SK-N-SH (cell line): ENCODE measurements around the gene TCN2. TPM values are rescaled to one million over a fixed set of nuclear protein-coding genes. Genes with fewer than 3 reads are reported as not detected.

ENCODE experiments used
- CTCF ChIA-PET: fragments of 300-600, 350-600 bp; formaldehyde crosslinking; extraction: SDS; loops from one replicate; lab custom pipeline; 2021; lab: Yijun Ruan, JAX
- POLR2A ChIA-PET: fragments of 350-600 bp; sonication (Branson Sonifier 250); formaldehyde crosslinking; extraction: SDS; loops from one replicate; lab custom pipeline; 2020; ENCODE audit warnings: antibody characterized with exemption, inconsistent platforms; lab: Yijun Ruan, JAX
- DNase-seq: peaks from one replicate; pipeline ENCODE4 v3.0.0; 2012
- H2AFZ ChIP-seq: fragments of 200-600 bp; sonication (generic); 2 replicates; pipeline ENCODE4 v1.8.1; 2016; ENCODE audit warnings: antibody characterized with exemption, mild to moderate bottlenecking, low read depth
- H3F3A ChIP-seq: fragments of 200-600 bp; sonication (generic); replicated peaks from 2 replicates; pipeline ENCODE3; 2016; ENCODE audit warnings: antibody characterized with exemption, mild to moderate bottlenecking; ENCODE audit not compliant: insufficient read depth
- H3K27ac ChIP-seq, 2 experiments: fragments of 200-500 bp in 1 of 2; fragments of 200-600 bp in 1 of 2; sonication (Bioruptor generic) in 1 of 2; sonication (generic), shearing (Covaris generic) in 1 of 2; 2 replicates each; pipeline versions ENCODE4 v1.5.1 to v1.6.1; 2014 to 2016; ENCODE audit warnings: low read depth in 2 of 2, inconsistent platforms in 1 of 2, low read length in 1 of 2, mild to moderate bottlenecking in 1 of 2, mixed read lengths in 1 of 2
- H3K27me3 ChIP-seq: fragments of 200-600 bp; sonication (generic), shearing (Covaris generic); 2 replicates; pipeline ENCODE4 v1.6.1; 2016; ENCODE audit warnings: mixed run types; ENCODE audit not compliant: insufficient read depth
- H3K36me3 ChIP-seq, 2 experiments: fragments of 200-500 bp in 1 of 2; fragments of 200-600 bp in 1 of 2; sonication (Bioruptor generic) in 1 of 2; sonication (generic) in 1 of 2; replicated peaks in 1 of 2; 2 replicates each; pipeline versions ENCODE3 to v1.5.1; 2014 to 2016; ENCODE audit warnings: low read length in 1 of 2, mild to moderate bottlenecking in 1 of 2; ENCODE audit not compliant: insufficient read depth in 2 of 2, control insufficient read depth in 1 of 2
- H3K4me1 ChIP-seq, 2 experiments: fragments of 200-500 bp in 1 of 2; fragments of 200-600 bp in 1 of 2; sonication (Bioruptor generic) in 1 of 2; sonication (generic), shearing (Covaris generic) in 1 of 2; 2 replicates each; pipeline versions ENCODE4 v1.5.1 to v1.6.1; 2014 to 2016; ENCODE audit warnings: low read depth in 1 of 2, low read length in 1 of 2, mixed run types in 1 of 2; ENCODE audit not compliant: insufficient read depth in 2 of 2, control insufficient read depth in 1 of 2
- H3K4me2 ChIP-seq: fragments of 200-600 bp; sonication (generic), shearing (Covaris generic); 2 replicates; pipeline ENCODE4 v1.6.1; 2017; ENCODE audit warnings: mixed run types
- H3K4me3 ChIP-seq, 2 experiments: fragments of 200-500 bp in 1 of 2; fragments of 200-600 bp in 1 of 2; sonication (Bioruptor generic) in 1 of 2; sonication (generic), shearing (Covaris generic) in 1 of 2; 2 replicates each; pipeline versions ENCODE4 v1.5.1 to v1.8.1; 2014 to 2016; ENCODE audit warnings: low read depth in 2 of 2, inconsistent platforms in 1 of 2, low read length in 1 of 2, mild to moderate bottlenecking in 1 of 2, mixed read lengths in 1 of 2, moderate library complexity in 1 of 2
- H3K79me2 ChIP-seq: fragments of 200-600 bp; sonication (generic); 2 replicates; pipeline ENCODE4 v1.8.1; 2017; ENCODE audit warnings: mild to moderate bottlenecking; ENCODE audit not compliant: insufficient read depth
- H3K9ac ChIP-seq: fragments of 200-600 bp; sonication (generic); 2 replicates; pipeline ENCODE4 v1.6.1; 2017; ENCODE audit warnings: mixed run types
- H3K9me2 ChIP-seq: fragments of 200-600 bp; sonication (generic); 2 replicates; pipeline ENCODE4 v1.6.1; 2017; ENCODE audit warnings: mixed run types
- H3K9me3 ChIP-seq: fragments of 200-600 bp; sonication (generic); 2 replicates; pipeline ENCODE4 v1.6.1; 2017; ENCODE audit warnings: mixed run types, mild to moderate bottlenecking, moderate library complexity
- H4K20me1 ChIP-seq: fragments of 200-600 bp; sonication (generic); 2 replicates; pipeline ENCODE4 v1.6.1; 2017; ENCODE audit warnings: mild to moderate bottlenecking, mixed run types; ENCODE audit not compliant: insufficient read depth
- EZH2phosphoT487 ChIP-seq: fragments of 200-600 bp; sonication (generic); IDR thresholded peaks from 2 replicates; pipeline ENCODE4 v1.6.1; 2017; ENCODE audit warnings: low read depth, mixed run types, mild to moderate bottlenecking, antibody characterized with exemption, moderate library complexity, borderline replicate concordance
- FOXJ3 ChIP-seq: sonication (generic); formaldehyde crosslinking; IDR thresholded peaks from 2 replicates; pipeline ENCODE4 v1.5.1; 2020; ENCODE audit warnings: mild to moderate bottlenecking, missing genetic modification reagents
- FOXM1 ChIP-seq: IDR thresholded peaks from 2 replicates; pipeline ENCODE4 v1.4.0; 2012; ENCODE audit warnings: low read depth, mild to moderate bottlenecking
- GABPA ChIP-seq: IDR thresholded peaks from 2 replicates; pipeline ENCODE4 v1.4.0; 2012; ENCODE audit warnings: low read depth, mild to moderate bottlenecking
- JUND ChIP-seq: IDR thresholded peaks from 2 replicates; pipeline ENCODE4 v1.4.0; 2012
- NFIC ChIP-seq: IDR thresholded peaks from 2 replicates; pipeline ENCODE4 v1.4.0; 2012; ENCODE audit warnings: borderline replicate concordance
- POLR2AphosphoS5 ChIP-seq: IDR thresholded peaks from 2 replicates; pipeline ENCODE4 v1.6.1; 2012; ENCODE audit warnings: low read depth, low read length
- RCOR1 ChIP-seq: fragments of 150-350 bp; IDR thresholded peaks from 2 replicates; pipeline ENCODE4 v1.6.1; 2017; ENCODE audit warnings: antibody characterized with exemption, low read length
- SMC3 ChIP-seq: IDR thresholded peaks from 2 replicates; pipeline ENCODE4 v1.6.1; 2012; ENCODE audit warnings: low read depth, low read length, improper control_type of control experiment
- TCF12 ChIP-seq: IDR thresholded peaks from 2 replicates; pipeline ENCODE4 v1.4.0; 2012
- WGBS: methylation state at CpG from one replicate; pipeline ENCODE4 v1.1.6; 2017; ENCODE audit warnings: low lambda C conversion rate; 5-methylcytosine and 5-hydroxymethylcytosine counted together
- polyA plus RNA-seq, 3 experiments: library from polyadenylated mRNA; depleted of rRNA; stranded (reverse); fragments of >200 nt; gene quantifications; 2 replicates each; pipeline ENCODE4 v1.2.3, GENCODE V29; 2012
- TF ChIP-seq, protein P1 (sequence below): IDR thresholded peaks from 2 replicates; pipeline ENCODE4; 2012
- TF ChIP-seq, protein P2 (sequence below): IDR thresholded peaks from 2 replicates; pipeline ENCODE4 v1.6.1; 2012; ENCODE audit warnings: mild to moderate bottlenecking, low read depth, low read length, moderate library complexity
- TF ChIP-seq, protein P3 (sequence below): IDR thresholded peaks from 2 replicates; pipeline ENCODE4 v1.4.0; 2012; ENCODE audit warnings: low read depth, borderline replicate concordance
- TF ChIP-seq, protein P4 (sequence below): fragments of 150-350 bp; IDR thresholded peaks from 2 replicates; pipeline ENCODE4 v1.6.1; 2017; ENCODE audit warnings: antibody characterized with exemption, low read length, low read depth, borderline replicate concordance

TCN2 gene
- polyA plus RNA-seq, 1 of the 3 experiments (the other 2 are of a cell fraction), result 4.1 TPM

DNA sequence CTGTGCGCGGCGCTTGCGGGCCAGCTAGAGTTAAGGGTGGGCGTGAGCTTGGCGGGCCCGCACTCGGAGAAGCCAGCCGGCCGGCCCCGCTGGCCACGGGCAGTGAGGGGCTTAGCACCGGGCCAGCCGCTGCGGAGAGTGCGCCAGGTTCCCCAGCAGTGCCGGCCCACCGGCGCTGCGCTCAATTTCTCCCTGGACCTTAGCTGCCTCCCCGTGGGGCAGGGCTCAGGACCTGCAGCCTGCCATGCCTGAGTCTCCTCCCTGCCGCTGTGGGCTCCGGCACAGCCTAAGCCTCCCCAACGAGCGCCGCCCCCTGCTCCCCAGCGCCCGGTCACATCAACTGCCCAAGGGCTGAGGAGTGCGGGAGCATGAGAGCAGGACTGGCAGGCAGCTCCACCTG, 10.1 kb upstream of the TCN2 start:
- H3K4me3 ChIP-seq, result no peak overlapping the region
- no peaks in the 10 kb centered on the region for H3K9me3 ChIP-seq
- POLR2A ChIA-PET, result interaction anchor here (0.8 kb wide), 1 partner anchor 10 kb away, joined by 3 read pairs; the partner anchor contains the start of gene TCN2
- H3K79me2 ChIP-seq, result no peaks in the 10 kb centered on the region
- no peaks in the 10 kb centered on the region for H3K4me1 ChIP-seq
- H3K27ac ChIP-seq, result no peak overlapping the region
- H3K9me2 ChIP-seq, result no peaks in the 10 kb centered on the region
- H3K4me2 ChIP-seq, result no peak overlapping the region
- no peaks in the 10 kb centered on the region for H3K36me3 ChIP-seq
- no peaks in the 10 kb centered on the region for H3F3A ChIP-seq
- DNase-seq, result no peak
- H2AFZ ChIP-seq, result no peak overlapping the region
- H3K27me3 ChIP-seq, result peaks cover 8% of the 10 kb centered on the region; the same call in 1 of the 2 replicates
- CTCF ChIA-PET, result interaction anchor here (0.9 to 1.9 kb wide), 2 partner anchors 10 to 151 kb away, joined by 3 to 6 read pairs; partner anchors contain the start of gene TCN2
- TF ChIP-seq, protein P1, sequence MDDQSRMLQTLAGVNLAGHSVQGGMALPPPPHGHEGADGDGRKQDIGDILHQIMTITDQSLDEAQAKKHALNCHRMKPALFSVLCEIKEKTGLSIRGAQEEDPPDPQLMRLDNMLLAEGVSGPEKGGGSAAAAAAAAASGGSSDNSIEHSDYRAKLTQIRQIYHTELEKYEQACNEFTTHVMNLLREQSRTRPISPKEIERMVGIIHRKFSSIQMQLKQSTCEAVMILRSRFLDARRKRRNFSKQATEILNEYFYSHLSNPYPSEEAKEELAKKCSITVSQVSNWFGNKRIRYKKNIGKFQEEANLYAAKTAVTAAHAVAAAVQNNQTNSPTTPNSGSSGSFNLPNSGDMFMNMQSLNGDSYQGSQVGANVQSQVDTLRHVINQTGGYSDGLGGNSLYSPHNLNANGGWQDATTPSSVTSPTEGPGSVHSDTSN, result no peak
- TF ChIP-seq NFIC, result no peak
- TF ChIP-seq, all 33 proteins: peak for 0
- no peaks in the 10 kb centered on the region for H4K20me1 ChIP-seq
- H3K9ac ChIP-seq, result no peak overlapping the region
- WGBS, result no CpG with 5 or more reads among the region's 29 CpGs

DNA sequence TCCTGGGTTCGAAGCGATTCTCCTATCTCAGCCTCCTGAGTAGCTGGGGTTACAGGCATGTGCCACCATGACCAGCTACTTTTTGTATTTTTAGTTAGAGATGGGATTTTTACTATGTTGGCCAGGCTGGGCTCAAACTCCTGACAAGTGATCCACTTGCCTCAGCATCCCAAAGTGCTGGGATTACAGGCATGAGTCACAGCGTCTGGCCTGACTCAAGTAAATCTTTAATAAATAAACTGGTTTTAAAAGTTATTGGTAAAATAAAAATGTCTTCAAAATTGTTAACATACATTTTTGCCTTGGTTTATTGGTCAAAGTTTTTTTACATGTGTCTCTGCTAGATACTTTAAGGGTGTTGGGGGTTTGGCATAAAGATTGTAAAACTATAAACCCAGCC, 8.0 kb upstream of the TCN2 start:
- H3K4me1 ChIP-seq, result no peaks in the 10 kb centered on the region
- ChIA-PET CTCF (no interaction called here), POLR2A (no interaction called here)
- WGBS, result 82% methylated on average over 3 of the region's 3 CpGs
- H3K9me2 ChIP-seq, result no peaks in the 10 kb centered on the region
- H3K27ac ChIP-seq, result no peak overlapping the region
- no peak for DNase-seq
- no peak overlapping the region for H2AFZ ChIP-seq
- no peak overlapping the region for H3K4me2 ChIP-seq
- no peaks in the 10 kb centered on the region for H3K27me3 ChIP-seq
- H4K20me1 ChIP-seq, result no peaks in the 10 kb centered on the region
- no peaks in the 10 kb centered on the region for H3K79me2 ChIP-seq
- H3F3A ChIP-seq, result no peaks in the 10 kb centered on the region
- no peak for TF ChIP-seq SMC3
- no peak for TF ChIP-seq NFIC
- TF ChIP-seq EZH2phosphoT487, result no peak
- TF ChIP-seq POLR2AphosphoS5, result no peak
- TF ChIP-seq FOXJ3 (CRISPR knock-in tag), result no peak
- TF ChIP-seq, protein P2, sequence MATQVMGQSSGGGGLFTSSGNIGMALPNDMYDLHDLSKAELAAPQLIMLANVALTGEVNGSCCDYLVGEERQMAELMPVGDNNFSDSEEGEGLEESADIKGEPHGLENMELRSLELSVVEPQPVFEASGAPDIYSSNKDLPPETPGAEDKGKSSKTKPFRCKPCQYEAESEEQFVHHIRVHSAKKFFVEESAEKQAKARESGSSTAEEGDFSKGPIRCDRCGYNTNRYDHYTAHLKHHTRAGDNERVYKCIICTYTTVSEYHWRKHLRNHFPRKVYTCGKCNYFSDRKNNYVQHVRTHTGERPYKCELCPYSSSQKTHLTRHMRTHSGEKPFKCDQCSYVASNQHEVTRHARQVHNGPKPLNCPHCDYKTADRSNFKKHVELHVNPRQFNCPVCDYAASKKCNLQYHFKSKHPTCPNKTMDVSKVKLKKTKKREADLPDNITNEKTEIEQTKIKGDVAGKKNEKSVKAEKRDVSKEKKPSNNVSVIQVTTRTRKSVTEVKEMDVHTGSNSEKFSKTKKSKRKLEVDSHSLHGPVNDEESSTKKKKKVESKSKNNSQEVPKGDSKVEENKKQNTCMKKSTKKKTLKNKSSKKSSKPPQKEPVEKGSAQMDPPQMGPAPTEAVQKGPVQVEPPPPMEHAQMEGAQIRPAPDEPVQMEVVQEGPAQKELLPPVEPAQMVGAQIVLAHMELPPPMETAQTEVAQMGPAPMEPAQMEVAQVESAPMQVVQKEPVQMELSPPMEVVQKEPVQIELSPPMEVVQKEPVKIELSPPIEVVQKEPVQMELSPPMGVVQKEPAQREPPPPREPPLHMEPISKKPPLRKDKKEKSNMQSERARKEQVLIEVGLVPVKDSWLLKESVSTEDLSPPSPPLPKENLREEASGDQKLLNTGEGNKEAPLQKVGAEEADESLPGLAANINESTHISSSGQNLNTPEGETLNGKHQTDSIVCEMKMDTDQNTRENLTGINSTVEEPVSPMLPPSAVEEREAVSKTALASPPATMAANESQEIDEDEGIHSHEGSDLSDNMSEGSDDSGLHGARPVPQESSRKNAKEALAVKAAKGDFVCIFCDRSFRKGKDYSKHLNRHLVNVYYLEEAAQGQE, result no peak
- TF ChIP-seq, protein P3, sequence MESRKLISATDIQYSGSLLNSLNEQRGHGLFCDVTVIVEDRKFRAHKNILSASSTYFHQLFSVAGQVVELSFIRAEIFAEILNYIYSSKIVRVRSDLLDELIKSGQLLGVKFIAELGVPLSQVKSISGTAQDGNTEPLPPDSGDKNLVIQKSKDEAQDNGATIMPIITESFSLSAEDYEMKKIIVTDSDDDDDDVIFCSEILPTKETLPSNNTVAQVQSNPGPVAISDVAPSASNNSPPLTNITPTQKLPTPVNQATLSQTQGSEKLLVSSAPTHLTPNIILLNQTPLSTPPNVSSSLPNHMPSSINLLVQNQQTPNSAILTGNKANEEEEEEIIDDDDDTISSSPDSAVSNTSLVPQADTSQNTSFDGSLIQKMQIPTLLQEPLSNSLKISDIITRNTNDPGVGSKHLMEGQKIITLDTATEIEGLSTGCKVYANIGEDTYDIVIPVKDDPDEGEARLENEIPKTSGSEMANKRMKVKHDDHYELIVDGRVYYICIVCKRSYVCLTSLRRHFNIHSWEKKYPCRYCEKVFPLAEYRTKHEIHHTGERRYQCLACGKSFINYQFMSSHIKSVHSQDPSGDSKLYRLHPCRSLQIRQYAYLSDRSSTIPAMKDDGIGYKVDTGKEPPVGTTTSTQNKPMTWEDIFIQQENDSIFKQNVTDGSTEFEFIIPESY, result no peak
- TF ChIP-seq RCOR1, result no peak
- TF ChIP-seq, protein P1, result no peak
- no peak for TF ChIP-seq TCF12
- no peak for TF ChIP-seq GABPA
- TF ChIP-seq, protein P4, sequence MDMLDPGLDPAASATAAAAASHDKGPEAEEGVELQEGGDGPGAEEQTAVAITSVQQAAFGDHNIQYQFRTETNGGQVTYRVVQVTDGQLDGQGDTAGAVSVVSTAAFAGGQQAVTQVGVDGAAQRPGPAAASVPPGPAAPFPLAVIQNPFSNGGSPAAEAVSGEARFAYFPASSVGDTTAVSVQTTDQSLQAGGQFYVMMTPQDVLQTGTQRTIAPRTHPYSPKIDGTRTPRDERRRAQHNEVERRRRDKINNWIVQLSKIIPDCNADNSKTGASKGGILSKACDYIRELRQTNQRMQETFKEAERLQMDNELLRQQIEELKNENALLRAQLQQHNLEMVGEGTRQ, result no peak
- no peak for TF ChIP-seq FOXM1
- TF ChIP-seq JUND, result no peak
- no peaks in the 10 kb centered on the region for H3K36me3 ChIP-seq
- H3K9ac ChIP-seq, result no peak overlapping the region
- H3K4me3 ChIP-seq, result no peak overlapping the region
- no peaks in the 10 kb centered on the region for H3K9me3 ChIP-seq
